Spinal cord (tissue), 10 donors: ENCODE measurements around the gene TBX2. TPM values are rescaled to one million over a fixed set of nuclear protein-coding genes. Genes with fewer than 3 reads are reported as not detected.

Experiments
- DNase-seq, 6 donors: peaks; one replicate each; pipeline versions ENCODE4 v3.0.0 to v3.0.0-alpha.2; 2013 to 2015; ENCODE audit warnings: low spot score in 6 of 6, low read depth in 4 of 6
- H3K27ac ChIP-seq: one replicate; pipeline ENCODE4 v1.5.1; 2013; ENCODE audit warnings: low read depth, low read length, control low read depth
- H3K27me3 ChIP-seq: one replicate; pipeline ENCODE4 v1.6.1; 2013; ENCODE audit warnings: low read length; ENCODE audit not compliant: control insufficient read depth, insufficient read depth
- H3K36me3 ChIP-seq: one replicate; pipeline ENCODE4 v1.6.1; 2013; ENCODE audit warnings: low read length; ENCODE audit not compliant: control insufficient read depth, insufficient read depth
- H3K4me1 ChIP-seq: one replicate; pipeline ENCODE4 v1.6.1; 2013; ENCODE audit warnings: low read length; ENCODE audit not compliant: control insufficient read depth, insufficient read depth
- H3K4me3 ChIP-seq: one replicate; pipeline ENCODE4 v1.5.1; 2013; ENCODE audit warnings: low read depth, low read length, control low read depth
- H3K9me3 ChIP-seq: one replicate; pipeline ENCODE4 v1.6.1; 2013; ENCODE audit warnings: low read length; ENCODE audit not compliant: control insufficient read depth, insufficient read depth
- WGBS: methylation state at CpG from one replicate; pipeline ENCODE4 v1.1.5; 2013; ENCODE audit warnings: missing lambda C conversion rate; ENCODE audit not compliant: insufficient coverage; 5-methylcytosine and 5-hydroxymethylcytosine counted together
- polyA plus RNA-seq, 2 donors: library from polyadenylated mRNA; unstranded; fragments of 120-200 nt; gene quantifications; one replicate each; pipeline ENCODE4 v1.2.1, GENCODE V29; 2013; ENCODE audit not compliant: insufficient read length in 2 of 2
- total RNA-seq, 2 donors: library from RNA; depleted of rRNA in 1 of 2; stranded (reverse); fragments of 120-200 nt in 1 of 2; fragments of >200 nt in 1 of 2; gene quantifications; one replicate each; pipeline versions ENCODE4 v1.2.3 to v1.2.4, GENCODE V29; 2013 to 2014
- donor health status: healthy.

Gene TBX2
- total and polyA plus RNA-seq, 4 donors, result 4.0 to 13.1 (median 10.3) TPM

- no peaks in the 10 kb centered on the region for H3K27me3 ChIP-seq
- no peaks in the 10 kb centered on the region for H3K9me3 ChIP-seq
- DNase-seq, result no peak
- WGBS, result 99% methylated on average over 27 of the region's 27 CpGs
- no peak overlapping the region for H3K4me3 ChIP-seq
- peaks cover 5% of the 10 kb centered on the region for H3K4me1 ChIP-seq
- no peak overlapping the region for H3K27ac ChIP-seq
- peaks cover 6% of the 10 kb centered on the region for H3K36me3 ChIP-seq
These were observed 31.4 kb upstream of the TBX2 start for GRCh38 chr17:61368049-61368831.

GRCh38 chr17:61368832-61369450 is 30.7 kb upstream of the TBX2 start:
- no peak overlapping the region for H3K27ac ChIP-seq
- H3K27me3 ChIP-seq, result no peaks in the 10 kb centered on the region
- H3K4me3 ChIP-seq, result no peak overlapping the region
- WGBS, result 79% methylated on average over 7 of the region's 7 CpGs
- DNase-seq, result no peak
- peaks cover 3% of the 10 kb centered on the region for H3K4me1 ChIP-seq
- peaks cover 6% of the 10 kb centered on the region for H3K36me3 ChIP-seq
- no peaks in the 10 kb centered on the region for H3K9me3 ChIP-seq

GRCh38 chr17:61369751-61370150 is 29.9 kb upstream of the TBX2 start:
- H3K36me3 ChIP-seq, result peaks cover 6% of the 10 kb centered on the region
- no peak overlapping the region for H3K4me3 ChIP-seq
- DNase-seq, result no peak
- no peaks in the 10 kb centered on the region for H3K9me3 ChIP-seq
- H3K4me1 ChIP-seq, result peaks cover 3% of the 10 kb centered on the region
- 97% methylated on average over 10 of the region's 10 CpGs for WGBS
- H3K27me3 ChIP-seq, result no peaks in the 10 kb centered on the region
- no peak overlapping the region for H3K27ac ChIP-seq

- Histone ChIP-seq H3K27me3 (no peaks in the 10 kb centered on the region), H3K4me3 (no peak overlapping the region), H3K9me3 (no peaks in the 10 kb centered on the region), H3K4me1 (peaks cover 3% of the 10 kb centered on the region), H3K27ac (no peak overlapping the region), H3K36me3 (peaks cover 6% of the 10 kb centered on the region)
- 100% methylated on average over 1 of the region's 1 CpG for WGBS
- no peak for DNase-seq
These were observed 28.5 kb upstream of the TBX2 start for GRCh38 chr17:61371179-61371578.

- 92% methylated on average over 6 of the region's 8 CpGs for WGBS
- no peak for DNase-seq
- H3K27ac ChIP-seq, result no peak overlapping the region
- no peak overlapping the region for H3K4me3 ChIP-seq
- peaks cover 6% of the 10 kb centered on the region for H3K36me3 ChIP-seq
- H3K27me3 ChIP-seq, result no peaks in the 10 kb centered on the region
- H3K4me1 ChIP-seq, result peaks cover 3% of the 10 kb centered on the region
- H3K9me3 ChIP-seq, result no peaks in the 10 kb centered on the region
These were observed 28.0 kb upstream of the TBX2 start for GRCh38 chr17:61371606-61372005.

- WGBS, result 81% methylated on average over 9 of the region's 9 CpGs
- peaks cover 3% of the 10 kb centered on the region for H3K4me1 ChIP-seq
- no peaks in the 10 kb centered on the region for H3K27me3 ChIP-seq
- peaks cover 6% of the 10 kb centered on the region for H3K36me3 ChIP-seq
- H3K4me3 ChIP-seq, result no peak overlapping the region
- DNase-seq, result no peak
- H3K9me3 ChIP-seq, result no peaks in the 10 kb centered on the region
- H3K27ac ChIP-seq, result no peak overlapping the region
These were observed 27.2 kb upstream of the TBX2 start for GRCh38 chr17:61372436-61372835.

GRCh38 chr17:61376931-61377838 is 22.5 kb upstream of the TBX2 start:
- WGBS, result 97% methylated on average over 7 of the region's 18 CpGs
- no peak for DNase-seq
- H3K27me3 ChIP-seq, result no peaks in the 10 kb centered on the region
- no peaks in the 10 kb centered on the region for H3K9me3 ChIP-seq
- no peaks in the 10 kb centered on the region for H3K36me3 ChIP-seq
- H3K4me1 ChIP-seq, result peaks cover 8% of the 10 kb centered on the region
- no peak overlapping the region for H3K27ac ChIP-seq
- no peak overlapping the region for H3K4me3 ChIP-seq

GRCh38 chr17:61378658-61379456 is 20.8 kb upstream of the TBX2 start:
- no peak for DNase-seq
- Histone ChIP-seq H3K27ac (no peak overlapping the region), H3K4me1 (peaks cover 9% of the 10 kb centered on the region), H3K4me3 (no peak overlapping the region), H3K36me3 (no peaks in the 10 kb centered on the region), H3K9me3 (no peaks in the 10 kb centered on the region), H3K27me3 (no peaks in the 10 kb centered on the region)
- 100% methylated on average over 1 of the region's 8 CpGs for WGBS
